Breast epithelium (tissue), 4 donors: ENCODE measurements around the gene OR6K2. TPM values are rescaled to one million over a fixed set of nuclear protein-coding genes. Genes with fewer than 3 reads are reported as not detected.

Experiments used
- DNase-seq, 2 donors: peaks; one replicate each; pipeline ENCODE4 v3.0.0-alpha.2; 2019; ENCODE audit warnings: low spot score in 2 of 2
- H3K27ac ChIP-seq, 2 donors: fragments of 200-600 bp; sonication (generic) in 1 of 2; one replicate each; pipeline ENCODE4 v1.5.1; 2016 to 2019; ENCODE audit warnings: mild to moderate bottlenecking in 1 of 2
- H3K27me3 ChIP-seq, 2 donors: fragments of 200-600 bp; sonication (generic) in 1 of 2; one replicate each; pipeline versions ENCODE4 v1.5.1 to v1.6.0; 2017 to 2019; ENCODE audit warnings: control low read depth in 1 of 2, mild to moderate bottlenecking in 1 of 2
- H3K36me3 ChIP-seq: fragments of 200-600 bp; one replicate; pipeline ENCODE4 v1.5.1; 2019
- H3K4me1 ChIP-seq, 2 donors: fragments of 200-600 bp; sonication (generic); one replicate each; pipeline ENCODE4 v1.5.1; 2016 to 2019; ENCODE audit warnings: control low read depth in 1 of 2
- H3K4me3 ChIP-seq, 3 donors: fragments of 200-600 bp; sonication (generic); 1 replicate in 2 of 3; 2 replicates in 1 of 3; pipeline ENCODE4 v1.5.1; 2016 to 2019; ENCODE audit warnings: mild to moderate bottlenecking in 3 of 3, moderate library complexity in 2 of 3
- H3K9me3 ChIP-seq, 2 donors: fragments of 200-600 bp; sonication (generic) in 1 of 2; one replicate each; pipeline ENCODE4 v1.5.1; 2016 to 2019; ENCODE audit warnings: control low read depth in 1 of 2
- CTCF ChIP-seq, 3 donors: fragments of 450-650 bp; IDR thresholded peaks; one replicate each; pipeline ENCODE4 v1.5.1; 2016 to 2017; ENCODE audit warnings: antibody characterized with exemption in 3 of 3, mild to moderate bottlenecking in 3 of 3, moderate library complexity in 3 of 3
- POLR2A ChIP-seq: fragments of 450-650 bp; IDR thresholded peaks from one replicate; pipeline ENCODE4 v1.6.1; 2016; ENCODE audit warnings: antibody characterized with exemption, mild to moderate bottlenecking, moderate library complexity
- POLR2AphosphoS5 ChIP-seq, 3 donors: sonication (generic); formaldehyde crosslinking; IDR thresholded peaks; one replicate each; pipeline ENCODE4 v1.6.1; 2017; ENCODE audit warnings: antibody characterized with exemption in 3 of 3
- intact Hi-C: fragments of 100-400 bp; cut with DNase I; formaldehyde crosslinking; loops from one replicate; pipeline ENCODE4 v1.15.1; 2023; ENCODE audit warnings: low total_unique reads
- total RNA-seq, 3 donors: library from RNA; depleted of rRNA; stranded (reverse); fragments of >200 nt; gene quantifications; one replicate each; pipeline ENCODE4 v1.1.0, GENCODE V29; 2016

OR6K2 gene
- not detected for total RNA-seq

DNA sequence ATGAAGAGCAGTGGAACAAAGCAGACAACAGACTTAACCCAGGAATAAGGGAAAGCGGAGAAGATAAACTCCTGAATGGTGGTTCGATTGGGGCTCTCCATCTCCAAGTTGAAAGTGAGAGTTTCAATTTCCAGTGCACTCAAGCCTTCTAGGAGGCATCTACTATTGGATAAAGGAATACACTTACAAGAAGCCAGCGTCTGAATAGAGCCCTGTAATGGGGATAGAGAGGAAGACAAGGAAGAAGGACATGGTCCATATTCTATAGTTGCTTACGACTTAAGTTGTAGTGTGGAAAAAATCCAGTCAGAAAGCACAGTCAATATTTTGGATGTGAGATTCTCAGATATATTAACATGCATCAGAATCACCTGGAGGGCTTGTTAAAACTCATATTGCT is at the start of gene OR6K2:
OR6K2 (minus strand) TSS at position 101 of the 400 bp plus-strand sequence; CDS start at position 101, 0 bp downstream.
- no peaks in the 10 kb centered on the region for H3K27me3 ChIP-seq
- TF ChIP-seq POLR2A (no peak), POLR2AphosphoS5 (IDR thresholded peaks at IDR 0.05) (no peak), CTCF (IDR thresholded peaks at IDR 0.05) (no peak)
- no peak within 1 kb of the TSS for H3K27ac ChIP-seq
- DNase-seq: no peak
- no peak within 1 kb of the TSS for H3K4me3 ChIP-seq
- intact Hi-C loops: no loop called here
- no peaks in the 10 kb centered on the region for H3K4me1 ChIP-seq
- no peaks in the 10 kb centered on the region for H3K36me3 ChIP-seq
- H3K9me3 ChIP-seq: no peaks in the 10 kb centered on the region

DNA sequence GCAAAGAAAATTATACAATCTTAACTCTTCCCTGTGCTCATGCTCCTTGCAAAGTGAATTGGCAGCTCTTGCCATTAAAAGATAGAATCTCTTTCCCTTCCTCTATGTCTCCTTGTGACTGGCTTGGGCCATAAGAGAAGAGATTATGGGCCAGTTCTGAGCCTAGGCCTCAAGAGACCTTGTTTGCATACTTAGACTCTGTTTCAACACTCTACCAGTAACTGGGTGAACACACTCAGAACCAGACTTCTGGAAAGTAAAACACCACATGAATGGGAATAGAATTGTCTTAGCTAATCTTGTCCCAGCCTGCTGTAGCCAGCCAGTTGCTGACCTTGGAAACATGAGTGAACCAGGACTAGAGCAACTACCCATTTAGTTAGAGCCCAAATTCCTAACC is 35.4 kb upstream of the OR6K2 start:
- H3K27ac ChIP-seq: no peak overlapping the region
- H3K36me3 ChIP-seq: no peaks in the 10 kb centered on the region
- intact Hi-C loops: loop anchor here (2.0 kb wide), 1 partner anchor 13 kb away; no protein-coding TSS in a partner anchor
- DNase-seq: no peak
- TF ChIP-seq POLR2A: no peak
- no peak for TF ChIP-seq POLR2AphosphoS5 (IDR thresholded peaks at IDR 0.05)
- no peak for TF ChIP-seq CTCF (IDR thresholded peaks at IDR 0.05)
- no peaks in the 10 kb centered on the region for H3K4me1 ChIP-seq
- no peaks in the 10 kb centered on the region for H3K27me3 ChIP-seq
- H3K9me3 ChIP-seq: no peaks in the 10 kb centered on the region
- H3K4me3 ChIP-seq: no peak overlapping the region

DNA sequence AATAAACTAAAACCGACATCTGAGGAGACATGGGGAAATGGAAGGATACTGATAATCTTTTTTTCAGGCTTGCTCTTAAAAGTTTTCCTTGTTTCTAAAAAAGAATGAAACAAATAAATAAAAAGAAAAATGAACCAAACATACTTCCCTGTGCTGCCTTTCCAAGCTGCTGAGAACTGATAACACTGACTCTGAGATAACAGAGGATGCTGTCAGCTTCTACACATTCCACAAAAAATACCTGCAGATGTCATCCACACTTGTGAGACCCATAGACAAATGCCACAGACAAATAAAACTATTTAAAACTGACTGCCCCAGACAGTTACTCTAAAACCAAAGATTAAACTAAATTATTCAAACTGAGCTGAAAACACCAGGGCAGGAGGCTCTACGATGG is 32.1 kb upstream of the OR6K2 start:
- intact Hi-C loops: no loop called here
- TF ChIP-seq POLR2A (no peak), CTCF (IDR thresholded peaks at IDR 0.05) (no peak), POLR2AphosphoS5 (IDR thresholded peaks at IDR 0.05) (no peak)
- Histone ChIP-seq H3K36me3 (no peaks in the 10 kb centered on the region), H3K27ac (no peak overlapping the region), H3K4me3 (no peak overlapping the region), H3K27me3 (no peaks in the 10 kb centered on the region), H3K4me1 (no peaks in the 10 kb centered on the region), H3K9me3 (no peaks in the 10 kb centered on the region)
- no peak for DNase-seq

- no peaks in the 10 kb centered on the region for H3K27me3 ChIP-seq
Observed at GRCh38 chr1:158731707-158732106, 31.3 kb upstream of the OR6K2 start.

DNA sequence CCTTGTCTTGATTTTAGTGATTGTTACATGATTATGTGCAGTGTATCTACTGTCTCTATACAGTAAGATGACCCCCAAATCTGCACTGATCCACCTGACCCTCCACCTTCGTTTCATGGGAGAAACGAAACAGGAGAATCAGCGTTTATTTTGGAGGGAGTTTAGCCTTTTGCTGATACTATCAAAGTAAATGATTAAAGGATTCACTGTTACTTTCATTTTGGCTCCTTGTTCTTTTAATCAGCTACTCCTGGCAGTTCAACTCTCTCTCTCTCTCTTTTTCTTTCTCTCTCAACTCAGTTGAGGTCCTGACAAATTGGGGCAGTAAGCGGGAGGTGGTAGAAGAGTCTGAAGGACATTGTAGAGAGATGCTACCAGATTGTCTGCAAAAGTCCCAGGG is 30.0 kb upstream of the OR6K2 start:
- intact Hi-C loops: no loop called here
- Histone ChIP-seq H3K36me3 (no peaks in the 10 kb centered on the region), H3K27ac (no peak overlapping the region), H3K27me3 (no peaks in the 10 kb centered on the region), H3K4me1 (no peaks in the 10 kb centered on the region), H3K9me3 (no peaks in the 10 kb centered on the region), H3K4me3 (no peak overlapping the region)
- no peak for DNase-seq
- TF ChIP-seq POLR2AphosphoS5 (IDR thresholded peaks at IDR 0.05): no peak
- TF ChIP-seq POLR2A: no peak
- no peak for TF ChIP-seq CTCF (IDR thresholded peaks at IDR 0.05)

More at GRCh38 chr1:158731707-158732106, 31.3 kb upstream of the OR6K2 start:
- Histone ChIP-seq H3K4me3 (no peak overlapping the region), H3K9me3 (no peaks in the 10 kb centered on the region), H3K4me1 (no peaks in the 10 kb centered on the region), H3K27ac (no peak overlapping the region), H3K36me3 (no peaks in the 10 kb centered on the region)
- TF ChIP-seq POLR2A: no peak
- TF ChIP-seq CTCF (IDR thresholded peaks at IDR 0.05): no peak
- TF ChIP-seq POLR2AphosphoS5 (IDR thresholded peaks at IDR 0.05): no peak
- intact Hi-C loops: no loop called here
- DNase-seq: no peak
